ENCODE measurements around the gene KIAA0930. TPM values are rescaled to one million over a fixed set of nuclear protein-coding genes. Genes with fewer than 3 reads are reported as not detected.

The KIAA0930 gene
- total RNA-seq, 6 donors from 2014 or later: 31.2 to 103 (median 42.8) TPM

- no peaks in the 10 kb centered on the region for H3K36me3 ChIP-seq
- no peak overlapping the region for H3K4me3 ChIP-seq
- ATAC-seq (ENCODE audit: low FRiP score in 2 of 2) (no peak), DNase-seq (no peak)
- no peak for TF ChIP-seq EP300 (IDR thresholded peaks at IDR 0.05)
- TF ChIP-seq CTCF (IDR thresholded peaks at IDR 0.05): no peak
- no peak for TF ChIP-seq POLR2AphosphoS5 (IDR thresholded peaks at IDR 0.05)
- TF ChIP-seq POLR2A (IDR thresholded peaks at IDR 0.05): no peak
- peak overlapping the region in 1 of 4 donors; percentile 1 for H3K27ac ChIP-seq
- H3K9me3 ChIP-seq: no peaks in the 10 kb centered on the region
- no peaks in the 10 kb centered on the region for H3K27me3 ChIP-seq
- WGBS, 2 donors: 56 to 63% methylated on average over 8 of the region's 8 CpGs
- peaks cover 0 to 12% (median 7%) of the 10 kb centered on the region in 4 donors for H3K4me1 ChIP-seq
Measured at GRCh38 chr22:45248832-45249561, 8.3 kb upstream of the KIAA0930 start.

GRCh38 chr22:45246060-45246985 lies 5.6 kb upstream of the KIAA0930 start:
- Histone ChIP-seq H3K27ac (peak overlapping the region; percentile 43 to 62 (median 54)), H3K36me3 (no peaks in the 10 kb centered on the region), H3K27me3 (no peaks in the 10 kb centered on the region), H3K4me1 (peaks cover 5 to 23% (median 10%) of the 10 kb centered on the region in 4 donors), H3K9me3 (no peaks in the 10 kb centered on the region), H3K4me3 (no peak overlapping the region)
- 71 to 72% methylated on average over 12 to 13 of the region's 13 CpGs for WGBS, 2 donors
- ATAC-seq (ENCODE audit: low FRiP score in 2 of 2) (peak; percentile 80 to 88), DNase-seq (peak in 1 of 2 donors; percentile 82)
- TF ChIP-seq EP300 (IDR thresholded peaks at IDR 0.05): no peak
- TF ChIP-seq CTCF (IDR thresholded peaks at IDR 0.05): no peak
- TF ChIP-seq POLR2AphosphoS5 (IDR thresholded peaks at IDR 0.05): no peak
- TF ChIP-seq POLR2A (IDR thresholded peaks at IDR 0.05): no peak

GRCh38 chr22:45244916-45245315 lies 4.2 kb upstream of the KIAA0930 start:
- WGBS, 2 donors: 69 to 73% methylated on average over 4 of the region's 4 CpGs
- peak overlapping the region in 1 of 4 donors; percentile 23 for H3K27ac ChIP-seq
- H3K27me3 ChIP-seq: no peaks in the 10 kb centered on the region
- DNase-seq (no peak), ATAC-seq (ENCODE audit: low FRiP score in 2 of 2) (no peak)
- peaks cover 10 to 32% (median 18%) of the 10 kb centered on the region in 4 donors for H3K4me1 ChIP-seq
- no peaks in the 10 kb centered on the region for H3K36me3 ChIP-seq
- H3K9me3 ChIP-seq: no peaks in the 10 kb centered on the region
- TF ChIP-seq POLR2A (IDR thresholded peaks at IDR 0.05): no peak
- no peak for TF ChIP-seq POLR2AphosphoS5 (IDR thresholded peaks at IDR 0.05)
- TF ChIP-seq CTCF (IDR thresholded peaks at IDR 0.05): no peak
- no peak for TF ChIP-seq EP300 (IDR thresholded peaks at IDR 0.05)
- H3K4me3 ChIP-seq: no peak overlapping the region

GRCh38 chr22:45242778-45243191 lies 2.1 kb upstream of the KIAA0930 start:
- Histone ChIP-seq H3K4me1 (peaks cover 20 to 53% (median 34%) of the 10 kb centered on the region in 4 donors), H3K27me3 (no peaks in the 10 kb centered on the region), H3K36me3 (peaks cover 0 to 4% (median 1%) of the 10 kb centered on the region in 4 donors), H3K27ac (peak overlapping the region in 2 of 4 donors; percentile 3 to 20), H3K9me3 (no peaks in the 10 kb centered on the region), H3K4me3 (no peak overlapping the region)
- DNase-seq (no peak), ATAC-seq (ENCODE audit: low FRiP score in 2 of 2) (no peak)
- peak in 3 of 6 experiments; percentile 6 to 32 (median 17) for TF ChIP-seq CTCF (IDR thresholded peaks at IDR 0.05)
- no peak for TF ChIP-seq POLR2A (IDR thresholded peaks at IDR 0.05)
- WGBS, 2 donors: 53 to 54% methylated on average over 7 of the region's 7 CpGs
